ENCODE measurements around the gene UBE2Q2.
A peak's percentile ranks its signal among the peaks of the same experiment; 100 is the strongest.
"Not testable (repeated sequence)": the region's sequence is repeated elsewhere in the genome, so short reads cannot be mapped to it uniquely, and the experiment has no call there.

The UBE2Q2 gene

DNA sequence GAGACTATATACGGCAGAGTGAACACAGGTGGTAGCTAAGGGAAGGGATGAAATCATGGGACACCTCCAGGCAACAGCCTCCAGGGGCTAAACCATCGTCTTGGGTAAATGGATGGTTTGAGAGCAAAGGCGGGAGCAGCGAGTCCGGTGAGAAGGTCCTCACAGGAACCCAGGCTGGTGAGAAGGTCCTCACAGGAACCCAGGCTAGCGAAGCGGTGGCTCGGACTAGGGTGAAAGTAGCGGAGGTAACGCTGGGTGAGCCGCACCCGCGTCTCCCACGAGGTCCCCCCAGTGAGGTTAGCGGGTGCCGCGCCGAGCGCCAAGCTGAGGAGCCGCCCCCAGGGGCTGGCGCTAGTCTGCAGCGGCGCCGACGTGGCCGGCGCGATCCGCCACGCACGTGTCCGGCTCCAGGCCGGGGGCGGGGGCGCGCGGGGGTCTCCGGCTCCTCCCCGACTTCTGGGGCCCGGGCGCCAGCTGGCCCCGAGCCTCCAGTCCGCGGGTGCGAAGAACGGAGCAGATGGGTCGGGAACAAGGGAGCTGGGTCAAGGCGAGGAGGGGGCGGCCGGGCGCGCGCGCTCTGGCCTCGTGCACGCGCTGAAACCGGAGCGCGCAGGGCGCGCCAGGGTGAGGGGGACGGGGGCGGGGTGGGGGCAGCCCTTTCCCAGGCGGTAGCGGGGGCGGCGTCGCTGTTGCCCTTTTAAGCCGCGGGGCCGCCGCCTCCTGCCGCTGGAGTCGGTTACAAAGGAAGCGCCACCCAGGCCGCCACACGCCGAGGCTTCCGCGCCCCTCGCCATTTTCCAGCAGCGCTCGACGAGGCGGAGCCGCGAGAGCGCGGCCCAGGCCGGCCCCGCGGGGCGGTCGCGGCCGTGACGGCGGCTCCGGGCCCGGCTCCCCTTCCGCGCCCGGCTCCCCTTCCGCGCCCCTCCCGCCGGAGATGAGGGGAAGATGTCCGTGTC lies at the start of gene UBE2Q2:
TSS of gene UBE2Q2 (plus strand) at position 726 of the 956 bp plus-strand sequence. CDS start at position 946, 220 bp downstream.
- ATAC-seq: peak; percentile 66
- peak; percentile 76 for DNase-seq

DNA sequence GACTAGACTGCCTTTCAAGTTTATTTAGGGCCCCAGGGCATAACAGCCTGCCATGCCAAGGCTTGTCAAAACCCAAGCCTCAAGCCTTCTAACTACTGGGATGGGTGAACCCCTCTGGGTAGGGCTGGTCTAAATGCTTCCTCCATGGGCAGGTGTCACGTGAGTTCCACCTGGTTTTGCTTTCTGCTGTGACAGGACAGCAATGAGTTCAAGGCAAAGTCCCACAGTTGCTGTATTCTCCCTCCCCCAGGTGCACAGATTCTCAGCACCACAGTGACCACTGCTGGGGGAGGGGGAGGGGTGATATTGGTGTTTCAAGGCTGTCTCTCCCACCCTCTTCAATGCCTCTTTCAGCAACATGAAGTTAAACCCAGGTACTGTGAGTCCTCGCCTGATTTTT lies 46.9 kb upstream of the UBE2Q2 start:
- DNase-seq (no peak), ATAC-seq (no peak)

DNA sequence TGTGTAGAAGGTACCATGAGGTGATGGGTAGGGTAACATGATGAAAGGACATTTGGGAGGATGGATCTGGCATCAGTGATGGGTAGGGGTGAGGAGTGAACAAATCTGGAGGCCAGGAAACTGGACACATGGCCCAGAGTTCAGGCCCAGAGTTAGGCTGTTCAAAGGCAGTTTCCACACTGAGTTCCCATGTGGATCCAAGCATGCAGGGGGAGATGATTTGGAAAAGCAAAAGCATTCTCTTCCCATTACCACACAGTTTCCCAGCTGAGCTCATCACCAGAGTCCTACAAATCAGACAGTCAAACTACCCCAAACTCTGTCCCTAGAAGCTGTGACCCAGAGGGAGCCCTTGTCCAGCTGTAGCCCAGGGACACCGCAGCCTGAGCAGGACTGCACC lies 46.1 kb upstream of the UBE2Q2 start:
- not testable (repeated sequence) for DNase-seq, ATAC-seq

DNA sequence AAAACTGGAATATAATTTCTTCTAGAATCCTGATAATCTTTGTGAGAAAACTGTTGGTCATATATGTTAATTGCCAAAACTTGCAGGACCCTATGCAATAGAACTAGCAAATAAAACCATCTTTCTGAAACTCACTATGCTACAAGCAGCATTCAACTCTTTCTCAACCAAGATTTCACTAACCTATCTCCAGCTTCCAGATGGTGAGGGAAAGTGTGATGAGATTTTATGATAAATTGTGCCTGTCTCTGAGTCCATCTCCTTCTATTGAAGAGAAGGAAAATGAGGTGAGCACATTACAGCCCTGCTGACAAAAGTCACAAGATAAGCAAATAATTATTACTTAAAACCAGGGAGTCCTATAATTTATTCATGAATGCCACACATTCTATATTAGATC lies 44.1 kb upstream of the UBE2Q2 start:
- no peak for DNase-seq
- no peak for ATAC-seq

DNA sequence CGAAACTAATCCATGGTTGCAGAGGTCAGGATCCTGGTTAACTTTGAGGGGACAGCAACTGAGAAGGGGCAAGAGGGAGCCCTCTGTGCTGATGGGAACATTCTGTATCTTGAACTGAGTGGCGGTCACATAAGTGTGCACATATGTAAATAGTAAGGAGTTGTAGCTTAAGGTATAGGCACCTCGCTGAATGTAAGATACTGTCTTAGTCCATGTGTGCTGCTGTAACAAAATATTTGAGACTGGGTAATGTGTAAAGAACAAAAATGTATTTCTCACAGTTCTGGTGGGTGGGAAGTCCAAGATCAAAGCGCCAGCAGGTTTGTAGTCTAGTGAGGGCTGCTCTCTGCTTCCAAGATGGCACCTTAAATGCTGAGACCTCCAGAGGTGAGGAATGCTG lies 42.8 kb upstream of the UBE2Q2 start:
- not testable (repeated sequence) for DNase-seq, ATAC-seq

DNA sequence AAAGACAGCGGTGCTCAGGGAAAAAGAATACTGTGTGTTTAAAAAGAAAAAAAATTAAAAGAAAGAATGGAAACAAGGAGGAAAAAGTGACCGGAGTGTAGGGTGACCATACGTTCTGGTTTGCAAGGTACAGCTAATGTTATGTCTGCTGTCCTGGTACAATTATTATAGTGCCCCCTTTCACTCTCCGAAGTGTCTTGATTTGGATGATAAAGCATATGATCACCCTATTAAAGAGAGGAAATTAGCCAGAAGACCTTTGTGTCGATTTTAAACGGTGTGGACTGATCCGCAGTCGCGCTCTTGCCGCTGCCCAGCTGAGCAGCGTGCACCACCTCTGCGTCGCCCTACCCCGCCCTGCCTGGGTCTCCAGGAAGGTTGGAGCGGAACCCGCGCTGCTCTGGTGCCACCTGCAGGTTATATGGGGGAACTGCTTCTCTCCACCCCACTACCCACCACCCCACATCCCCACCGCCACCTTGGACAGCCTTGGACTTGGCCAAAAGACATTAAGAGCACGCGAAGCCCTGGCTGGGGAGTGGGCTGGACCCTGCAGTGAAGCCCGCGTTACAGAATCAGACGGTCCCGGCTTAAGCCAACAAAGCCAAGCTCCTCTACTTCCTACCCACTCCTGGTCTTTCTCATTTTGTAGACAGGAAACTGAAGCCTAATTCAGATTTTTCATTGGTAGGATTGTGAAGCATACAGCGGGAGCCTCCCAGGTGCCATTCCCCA lies 41.2 kb upstream of the UBE2Q2 start:
- DNase-seq (peak; percentile 83), ATAC-seq (peak; percentile 100)

DNA sequence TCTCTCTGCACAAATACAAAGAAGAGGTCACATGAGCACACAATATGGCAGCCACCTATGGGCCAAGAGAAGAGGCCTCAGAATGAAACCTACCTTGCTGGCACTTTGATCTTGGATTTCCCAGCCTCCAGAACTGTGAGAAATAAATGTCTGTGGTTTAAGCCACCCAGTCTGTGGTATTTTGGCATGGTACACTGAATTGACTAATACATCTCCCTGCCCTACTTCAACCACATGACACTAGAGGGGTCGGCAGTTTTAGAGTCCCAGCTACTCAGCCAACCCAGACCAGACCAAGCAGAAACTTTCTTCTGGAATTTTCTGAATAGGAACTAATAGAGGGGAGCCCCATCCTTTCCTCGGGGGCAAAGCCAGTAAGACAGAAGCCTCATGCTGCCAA lies 35.8 kb upstream of the UBE2Q2 start:
- not testable (repeated sequence) for DNase-seq
- ATAC-seq: peak; percentile 36

DNA sequence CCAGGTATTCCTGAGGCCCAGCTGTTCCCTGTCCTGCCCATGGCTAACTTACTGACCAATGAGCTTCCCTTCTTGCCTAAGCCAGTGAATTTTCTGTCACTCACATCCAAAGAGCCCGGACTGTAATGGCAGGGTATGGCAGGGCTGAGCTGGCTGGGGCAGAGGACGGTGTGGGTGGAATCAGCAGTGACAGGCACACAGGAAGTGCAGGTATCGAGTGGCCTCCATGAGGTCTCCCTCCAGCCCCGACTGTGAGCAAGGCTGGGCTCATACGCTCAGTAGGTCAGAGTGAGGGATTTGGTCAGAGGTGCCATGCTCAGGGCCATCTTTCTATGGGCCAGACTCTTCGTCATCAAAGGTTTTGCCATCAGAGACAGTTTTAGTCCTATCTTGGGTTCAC lies 35.2 kb upstream of the UBE2Q2 start:
- not testable (repeated sequence) for ATAC-seq, DNase-seq

DNA sequence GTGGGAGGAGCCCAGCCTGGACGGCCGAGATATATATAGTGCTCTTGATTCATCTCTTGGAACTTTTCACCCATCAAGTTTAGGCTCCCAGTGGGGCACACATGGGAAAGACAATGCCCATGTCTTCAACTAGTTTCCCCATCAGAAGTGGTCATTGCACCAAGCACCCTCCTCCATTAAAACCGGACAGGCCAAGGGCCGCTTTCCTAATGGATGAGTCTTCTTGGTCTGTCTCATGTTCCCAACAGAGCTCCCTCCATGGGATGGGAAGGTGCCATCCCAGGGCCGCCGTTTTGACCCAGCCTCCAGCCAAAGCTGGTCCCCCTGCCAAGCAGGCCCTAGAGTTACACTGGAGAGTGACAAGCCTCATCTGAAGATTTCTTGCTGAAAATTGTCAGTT lies 34.7 kb upstream of the UBE2Q2 start:
- no peak for ATAC-seq
- no peak for DNase-seq

DNA sequence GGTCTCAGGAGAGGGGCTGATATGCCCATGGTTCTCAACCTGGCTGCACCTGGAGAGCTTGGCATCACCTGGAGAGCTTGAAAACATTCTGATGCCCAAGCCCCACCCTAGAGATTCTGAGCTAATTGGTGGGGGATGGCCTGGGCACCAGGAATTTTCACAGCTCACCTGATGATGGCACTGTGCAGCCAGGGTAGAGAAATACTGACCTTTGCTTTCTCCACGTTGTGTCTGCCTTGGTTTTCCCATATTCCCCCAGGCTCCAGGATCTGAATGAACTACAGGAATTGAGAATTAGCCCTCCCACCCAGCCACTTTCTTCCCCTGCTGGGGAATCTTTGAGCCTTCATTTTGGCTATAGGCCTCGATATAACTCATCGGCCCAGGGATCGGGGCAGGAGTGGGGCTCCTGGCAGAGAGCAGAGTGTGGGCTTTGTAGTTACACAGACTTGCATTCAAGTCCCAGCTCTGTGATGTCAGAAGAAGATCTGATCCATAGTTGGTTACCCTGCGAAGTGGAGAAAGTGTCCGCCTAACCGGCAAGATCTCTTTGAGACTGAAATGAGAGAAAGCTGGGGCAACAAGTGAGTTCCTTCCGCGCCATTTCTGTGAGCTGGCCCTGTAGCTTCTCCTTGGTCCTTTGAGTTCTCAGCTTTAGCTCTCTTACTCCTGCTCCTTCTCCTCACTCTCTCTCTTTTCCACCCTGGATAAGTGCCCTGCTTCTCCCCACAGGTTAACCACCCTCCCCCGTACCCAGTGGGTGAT lies 33.1 kb upstream of the UBE2Q2 start:
- peak; percentile 38 for ATAC-seq

DNA sequence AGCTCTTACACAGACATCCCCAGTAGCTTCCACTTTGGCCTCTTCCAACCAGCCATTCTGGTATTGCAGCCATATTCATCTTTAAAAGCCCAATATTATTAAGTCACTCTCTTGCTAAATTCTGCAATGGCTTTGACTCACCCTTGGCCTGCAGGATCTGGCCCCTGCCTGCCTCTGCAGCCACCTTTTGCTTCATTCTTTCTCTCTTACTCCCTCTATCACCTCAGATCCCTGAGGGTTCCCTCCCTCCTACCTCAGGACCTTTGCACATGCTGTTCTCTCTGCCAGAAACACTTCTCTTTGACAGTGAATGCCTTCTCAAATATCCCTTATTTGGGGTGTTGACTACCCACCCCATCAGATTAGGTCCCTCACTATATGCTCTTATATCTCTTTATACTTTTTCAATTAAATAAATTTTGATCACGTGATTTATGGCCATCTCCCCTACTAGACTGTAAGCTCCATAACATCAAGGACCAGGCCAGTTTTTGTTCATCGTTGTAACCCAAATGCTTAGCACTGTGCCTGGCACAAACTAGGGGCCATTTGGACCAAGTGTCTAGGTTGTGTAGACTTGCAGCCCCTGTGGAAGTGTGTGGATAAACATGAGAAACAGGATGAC lies 32.3 kb upstream of the UBE2Q2 start:
- DNase-seq: no peak
- ATAC-seq: no peak

More for the DNA sequence above, 33.1 kb upstream of the UBE2Q2 start:
- peak; percentile 11 for DNase-seq

DNA sequence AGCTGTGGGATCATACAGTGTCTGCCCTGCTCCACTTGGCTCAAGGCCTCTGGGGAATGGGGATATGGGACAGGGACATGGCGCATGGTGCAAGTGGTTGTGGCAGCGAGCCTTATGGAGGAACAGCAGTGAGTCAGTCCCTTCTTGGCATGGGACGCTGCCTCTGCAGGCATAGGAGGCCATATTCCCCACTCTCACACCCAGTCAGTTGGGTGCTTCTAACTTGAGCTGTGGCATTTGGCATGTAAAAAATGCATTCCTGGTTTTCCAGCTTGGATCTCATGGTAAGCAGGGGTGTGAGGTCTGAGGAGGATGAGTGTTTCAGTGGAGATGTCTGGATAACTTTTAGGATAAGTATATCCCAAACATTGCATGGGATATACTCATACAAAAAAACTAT lies 31.6 kb upstream of the UBE2Q2 start:
- DNase-seq (no peak), ATAC-seq (no peak)

DNA sequence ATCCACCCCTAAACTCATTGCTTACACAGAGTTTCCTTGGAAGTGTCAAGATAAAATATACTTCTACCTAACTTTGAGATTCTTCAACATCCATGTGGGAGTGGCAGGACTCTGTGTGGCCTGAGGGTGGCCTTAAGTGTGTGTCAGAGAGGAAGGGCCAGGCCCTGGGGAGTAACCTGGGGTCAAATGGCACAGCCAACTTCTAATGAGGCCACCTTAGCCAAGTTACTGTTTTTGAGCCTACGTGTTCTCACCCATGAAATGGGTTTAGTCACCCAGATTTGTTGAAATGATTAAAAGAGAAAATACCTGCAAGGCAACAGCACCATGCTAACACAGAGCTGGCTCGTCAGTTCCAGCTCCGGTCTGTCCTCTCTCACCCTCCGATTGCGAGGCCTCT lies 28.5 kb upstream of the UBE2Q2 start:
- ATAC-seq: no peak
- no peak for DNase-seq

DNA sequence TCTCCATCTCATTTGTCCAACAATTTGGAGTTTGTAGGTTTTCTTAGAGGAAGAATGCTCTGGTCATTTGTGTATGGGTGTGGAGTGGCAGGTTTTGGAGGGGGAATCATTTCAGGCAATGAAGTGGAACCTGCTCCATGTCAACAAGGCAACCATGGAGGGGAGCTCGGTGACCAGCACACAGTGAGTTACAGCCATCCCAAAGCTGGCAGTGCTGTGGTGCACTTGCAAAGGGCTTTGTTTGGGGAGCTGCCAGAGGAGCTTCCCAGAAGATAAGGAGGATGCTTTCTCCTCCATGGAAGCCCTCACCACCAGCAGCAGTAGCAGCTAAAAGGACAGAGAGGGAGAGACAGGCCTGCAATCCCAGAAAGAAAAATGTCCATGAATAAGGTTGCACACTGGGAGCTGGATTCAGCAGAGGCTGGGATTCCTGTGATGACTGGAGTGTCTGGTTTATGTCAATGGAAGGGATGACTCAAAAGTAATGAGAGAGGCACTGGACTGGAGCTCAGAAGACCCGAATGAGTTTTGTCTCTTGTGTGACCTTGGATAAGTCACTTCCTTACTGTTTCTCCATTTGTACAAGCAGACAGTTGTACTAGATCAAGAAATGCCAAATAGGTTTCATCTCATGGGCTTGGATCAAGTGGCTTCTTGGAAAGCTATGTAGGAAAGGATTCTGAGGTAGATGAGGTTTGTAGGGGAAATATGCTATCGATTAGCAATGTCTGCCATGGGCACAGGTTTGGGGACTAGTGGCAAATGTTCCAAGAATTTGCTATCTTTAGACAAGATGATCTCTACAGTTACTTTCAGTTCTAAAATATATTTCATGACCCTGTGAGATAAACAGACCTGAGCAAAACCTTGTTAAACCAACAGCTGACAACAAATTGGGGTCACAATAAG lies 27.2 kb upstream of the UBE2Q2 start:
- ATAC-seq (peak; percentile 19), DNase-seq (no peak)

DNA sequence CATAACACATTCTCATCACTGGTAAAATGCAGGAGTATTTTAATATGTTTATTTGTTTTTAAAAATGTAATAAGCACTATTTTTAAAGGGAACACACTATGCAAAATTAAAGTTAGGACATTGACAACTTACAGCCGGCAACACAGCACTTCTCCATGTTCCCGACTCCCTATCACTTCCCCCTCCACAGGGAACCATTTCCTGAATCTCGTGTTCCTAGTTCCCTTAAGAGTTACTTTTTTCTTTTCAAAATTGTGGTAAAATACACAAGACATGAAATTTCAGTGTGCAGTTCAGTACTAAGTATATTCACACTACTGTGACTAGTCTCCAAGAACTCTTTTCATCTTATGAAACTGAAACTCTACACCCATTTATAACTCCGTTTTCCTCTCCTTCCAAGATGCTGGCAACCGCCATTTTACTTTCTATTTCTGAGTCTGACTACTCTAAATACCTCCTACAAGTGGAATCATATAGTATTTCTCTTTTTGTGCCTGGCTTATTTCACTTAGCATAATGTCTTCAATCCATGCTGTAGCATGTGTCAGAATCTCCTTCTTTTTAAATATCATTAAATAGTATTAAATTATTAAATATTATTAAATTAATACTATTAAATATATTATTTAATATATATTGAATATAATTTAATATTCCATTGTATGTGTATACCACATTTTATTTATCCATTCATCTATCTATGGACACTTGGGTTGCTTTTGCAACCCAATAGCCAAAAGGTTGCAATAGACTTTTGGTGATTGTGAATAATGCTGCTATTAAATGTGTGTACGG lies 25.9 kb upstream of the UBE2Q2 start:
- no peak for DNase-seq
- ATAC-seq: peak; percentile 78

DNA sequence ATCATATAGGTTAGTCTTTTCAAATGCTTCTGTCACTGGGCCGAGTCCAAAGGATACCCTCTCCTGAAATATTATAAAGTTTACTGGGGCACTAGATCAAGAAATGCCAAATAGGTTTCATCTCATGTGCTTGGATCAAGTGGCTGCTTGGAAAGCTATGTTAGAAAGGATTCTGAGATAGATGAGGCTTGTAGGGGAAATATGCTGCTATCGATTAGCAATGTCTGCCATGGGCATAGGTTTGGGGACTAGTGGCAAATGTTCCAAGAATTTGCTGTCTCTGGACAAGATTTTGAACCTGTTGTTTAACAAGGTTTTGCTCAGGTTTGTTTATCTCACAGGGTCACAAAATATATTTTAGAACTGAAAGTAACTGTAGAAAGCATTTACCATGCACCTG lies 23.0 kb upstream of the UBE2Q2 start:
- DNase-seq (no peak), ATAC-seq (no peak)

DNA sequence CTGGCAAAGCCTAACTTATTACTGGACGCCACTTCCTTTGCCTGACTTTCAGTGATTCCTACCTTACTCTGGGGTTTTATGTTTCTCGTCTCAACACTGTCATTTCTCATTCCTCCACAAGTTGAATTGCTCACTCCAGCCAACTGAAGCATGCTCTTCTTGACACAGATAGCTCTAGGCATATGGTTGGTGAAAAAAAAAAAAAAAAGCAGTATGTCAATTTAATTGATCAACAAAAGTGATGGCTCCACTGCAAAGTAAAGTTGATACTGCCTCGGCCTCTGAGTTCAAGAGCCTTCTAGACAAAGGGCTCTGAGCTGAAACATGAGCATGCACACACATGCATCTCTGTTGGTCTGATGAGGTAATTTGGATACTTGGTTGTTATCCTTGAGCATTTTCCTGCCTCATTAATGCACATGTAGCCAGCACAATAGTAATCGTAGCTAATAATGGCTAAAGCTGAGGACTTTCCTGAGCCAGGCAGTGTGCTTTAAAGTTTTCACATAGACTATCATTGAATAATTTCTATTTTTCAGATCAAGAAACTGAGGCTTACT lies 21.4 kb upstream of the UBE2Q2 start:
- DNase-seq (no peak), ATAC-seq (no peak)

DNA sequence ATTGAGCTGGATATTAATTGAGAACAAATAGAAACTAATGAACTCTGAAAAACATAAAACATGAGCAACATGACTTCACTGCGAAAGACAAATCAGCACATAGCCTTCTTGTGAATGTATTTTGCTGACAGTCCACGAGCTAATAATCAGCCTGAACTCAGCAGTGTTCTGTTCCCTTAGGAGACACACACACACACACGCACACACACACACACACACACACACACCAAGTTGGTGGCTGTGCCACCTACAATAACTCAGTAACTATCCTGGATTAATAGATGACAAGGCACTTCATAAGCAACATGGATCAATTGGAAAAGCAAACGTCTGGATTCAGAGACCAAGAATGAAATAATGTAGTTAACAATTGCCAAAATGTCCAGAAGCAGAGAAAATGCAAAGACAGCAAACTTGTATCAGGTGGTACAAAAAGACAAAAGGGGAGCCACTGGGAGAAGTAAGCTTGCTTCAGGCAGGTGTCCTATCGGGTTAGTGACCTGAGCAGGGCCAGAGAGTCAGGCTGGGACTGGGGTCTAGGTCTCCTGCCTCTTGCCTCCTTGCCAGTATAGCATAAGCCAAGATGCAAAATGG lies 20.5 kb upstream of the UBE2Q2 start:
- DNase-seq (no peak), ATAC-seq (no peak)

All from stimulated activated naive CD8-positive, alpha-beta T cell treated with anti-CD3 and anti-CD28 coated beads, Interleukin-15, Interleukin-2, amounts not matched to agents 100 U/mL and 50 U/mL, for 24 hours (primary cell).